DOHH2 (cell line): Measurements from ENCODE around the gene MIPOL1.

Source experiments
- EZH2phosphoT487 ChIP-seq: fragments of 200-600 bp; sonication (generic); IDR thresholded peaks from 2 replicates; pipeline ENCODE4 v1.6.1; 2017; ENCODE audit warnings: borderline replicate concordance, mild to moderate bottlenecking, antibody characterized with exemption, low read length, moderate library complexity, mixed read lengths
- TF ChIP-seq, protein P1 (sequence below): fragments of 200-600 bp; sonication (generic); IDR thresholded peaks from one replicate; pipeline ENCODE4 v1.5.1; 2014; ENCODE audit warnings: antibody characterized with exemption, mild to moderate bottlenecking, low read depth, low read length; ENCODE audit not compliant: poor library complexity, severe bottlenecking

DNA sequence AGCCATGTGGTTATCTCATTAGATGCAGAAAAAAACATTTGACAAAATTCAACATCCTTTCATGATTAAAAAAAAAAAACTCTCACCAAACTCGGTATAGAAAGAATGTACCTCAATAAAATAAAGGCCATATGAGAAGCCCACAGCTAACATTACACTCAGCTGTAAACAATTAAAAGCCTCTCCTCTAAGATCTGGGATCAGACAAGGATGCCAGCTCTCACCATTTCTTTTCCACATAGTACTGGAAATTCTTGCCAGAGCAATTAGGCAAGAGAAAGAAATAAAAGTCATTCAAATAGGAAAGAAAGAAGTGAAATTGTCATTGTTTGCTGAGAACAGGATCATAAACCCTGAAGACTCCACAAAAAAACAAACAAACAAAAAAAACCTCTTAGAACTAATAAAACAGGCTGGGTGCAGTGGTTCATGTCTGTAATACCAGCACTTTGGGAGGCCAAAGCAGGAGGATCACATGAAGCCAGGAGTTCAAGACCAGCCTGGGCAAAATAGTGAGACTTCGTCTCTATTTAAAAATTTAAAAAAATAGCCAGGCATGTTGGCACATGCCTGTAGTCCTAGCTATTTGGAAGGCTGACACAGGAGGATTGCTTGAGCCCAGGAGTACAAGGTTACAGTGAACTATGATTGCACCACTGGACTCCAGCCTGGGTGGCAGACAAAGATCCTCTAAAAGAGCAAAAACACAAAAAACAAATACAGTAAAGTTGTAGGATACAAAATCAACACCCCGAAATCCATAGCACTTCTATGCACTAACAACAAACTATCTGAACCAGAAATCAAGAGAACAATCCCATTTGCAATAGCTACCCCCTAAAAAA, 282.9 kb downstream of the MIPOL1 start:
- TF ChIP-seq, protein P1, sequence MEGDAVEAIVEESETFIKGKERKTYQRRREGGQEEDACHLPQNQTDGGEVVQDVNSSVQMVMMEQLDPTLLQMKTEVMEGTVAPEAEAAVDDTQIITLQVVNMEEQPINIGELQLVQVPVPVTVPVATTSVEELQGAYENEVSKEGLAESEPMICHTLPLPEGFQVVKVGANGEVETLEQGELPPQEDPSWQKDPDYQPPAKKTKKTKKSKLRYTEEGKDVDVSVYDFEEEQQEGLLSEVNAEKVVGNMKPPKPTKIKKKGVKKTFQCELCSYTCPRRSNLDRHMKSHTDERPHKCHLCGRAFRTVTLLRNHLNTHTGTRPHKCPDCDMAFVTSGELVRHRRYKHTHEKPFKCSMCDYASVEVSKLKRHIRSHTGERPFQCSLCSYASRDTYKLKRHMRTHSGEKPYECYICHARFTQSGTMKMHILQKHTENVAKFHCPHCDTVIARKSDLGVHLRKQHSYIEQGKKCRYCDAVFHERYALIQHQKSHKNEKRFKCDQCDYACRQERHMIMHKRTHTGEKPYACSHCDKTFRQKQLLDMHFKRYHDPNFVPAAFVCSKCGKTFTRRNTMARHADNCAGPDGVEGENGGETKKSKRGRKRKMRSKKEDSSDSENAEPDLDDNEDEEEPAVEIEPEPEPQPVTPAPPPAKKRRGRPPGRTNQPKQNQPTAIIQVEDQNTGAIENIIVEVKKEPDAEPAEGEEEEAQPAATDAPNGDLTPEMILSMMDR: no peak
- TF ChIP-seq EZH2phosphoT487: no peak
